Large intestine (tissue), 3 donors: ENCODE measurements around the gene HLA-DMB. TPM values are rescaled to one million over a fixed set of nuclear protein-coding genes. Genes with fewer than 3 reads are reported as not detected.
A peak's percentile ranks its signal among the peaks of the same experiment; 100 is the strongest.
"Not testable (repeated sequence)": the region's sequence is repeated elsewhere in the genome, so short reads cannot be mapped to it uniquely, and the experiment has no call there.

Experiments
- DNase-seq, 2 donors: peaks; one replicate each; pipeline versions ENCODE4 v3.0.0 to v3.0.0-alpha.2; 2013
- H3K27ac ChIP-seq: one replicate; pipeline ENCODE4 v1.5.1; 2013; ENCODE audit warnings: low read length
- H3K27me3 ChIP-seq: 2 replicates; pipeline ENCODE4 v1.6.1; 2013; ENCODE audit warnings: low read length; ENCODE audit not compliant: control insufficient read depth, insufficient read depth
- H3K36me3 ChIP-seq: 2 replicates; pipeline ENCODE4 v1.6.1; 2013; ENCODE audit warnings: low read length; ENCODE audit not compliant: control insufficient read depth, insufficient read depth
- H3K4me1 ChIP-seq: one replicate; pipeline ENCODE4 v1.6.1; 2013; ENCODE audit warnings: low read length; ENCODE audit not compliant: control insufficient read depth, insufficient read depth
- H3K4me3 ChIP-seq: one replicate; pipeline ENCODE4 v1.5.1; 2013; ENCODE audit warnings: low read length
- H3K9me3 ChIP-seq: one replicate; pipeline ENCODE4 v1.6.1; 2013; ENCODE audit warnings: mild to moderate bottlenecking, low read depth, low read length, moderate library complexity; ENCODE audit not compliant: control insufficient read depth
- WGBS: methylation state at CpG from one replicate; pipeline ENCODE4 v1.1.5; 2013; ENCODE audit warnings: low lambda C conversion rate; ENCODE audit not compliant: insufficient coverage; 5-methylcytosine and 5-hydroxymethylcytosine counted together
- polyA plus RNA-seq: library from polyadenylated mRNA; unstranded; fragments of 120-200 nt; gene quantifications from one replicate; pipeline ENCODE4 v1.2.1, GENCODE V29; 2013

The HLA-DMB gene
- polyA plus RNA-seq, 1 donor = 23.9 TPM

- H3K4me3 ChIP-seq = no peak overlapping the region
- no peak overlapping the region for H3K27ac ChIP-seq
- no peaks in the 10 kb centered on the region for H3K27me3 ChIP-seq
- DNase-seq = no peak
- H3K4me1 ChIP-seq = no peaks in the 10 kb centered on the region
- no peaks in the 10 kb centered on the region for H3K9me3 ChIP-seq
- no peaks in the 10 kb centered on the region for H3K36me3 ChIP-seq
- no CpG with 5 or more reads among the region's 9 CpGs for WGBS
These were observed 8.3 kb upstream of the HLA-DMB start for GRCh38 chr6:32949113-32949512.

GRCh38 chr6:32947552-32948465, 7.0 kb upstream of the HLA-DMB start:
- no peaks in the 10 kb centered on the region for H3K36me3 ChIP-seq
- no peaks in the 10 kb centered on the region for H3K9me3 ChIP-seq
- peak; percentile 57 to 63 for DNase-seq
- H3K4me1 ChIP-seq = no peaks in the 10 kb centered on the region
- no peaks in the 10 kb centered on the region for H3K27me3 ChIP-seq
- no peak overlapping the region for H3K4me3 ChIP-seq
- WGBS = 60% methylated on average over 1 of the region's 11 CpGs
- no peak overlapping the region for H3K27ac ChIP-seq

- Histone ChIP-seq H3K36me3 (no peaks in the 10 kb centered on the region), H3K9me3 (no peaks in the 10 kb centered on the region), H3K27ac (no peak overlapping the region), H3K27me3 (no peaks in the 10 kb centered on the region), H3K4me1 (no peaks in the 10 kb centered on the region), H3K4me3 (no peak overlapping the region)
- DNase-seq = no peak
These were observed 6.1 kb upstream of the HLA-DMB start for GRCh38 chr6:32946893-32947292.

- no peaks in the 10 kb centered on the region for H3K9me3 ChIP-seq
- H3K4me1 ChIP-seq = no peaks in the 10 kb centered on the region
- H3K27me3 ChIP-seq = no peaks in the 10 kb centered on the region
- no peak overlapping the region for H3K4me3 ChIP-seq
- no peak overlapping the region for H3K27ac ChIP-seq
- H3K36me3 ChIP-seq = no peaks in the 10 kb centered on the region
- DNase-seq = no peak
These were observed 5.1 kb upstream of the HLA-DMB start for GRCh38 chr6:32945953-32946352.

GRCh38 chr6:32945108-32945760, 4.4 kb upstream of the HLA-DMB start:
- Histone ChIP-seq H3K27me3 (no peaks in the 10 kb centered on the region), H3K9me3 (no peaks in the 10 kb centered on the region), H3K4me3 (no peak overlapping the region), H3K27ac (peak overlapping the region; percentile 21), H3K36me3 (no peaks in the 10 kb centered on the region), H3K4me1 (no peaks in the 10 kb centered on the region)
- DNase-seq = no peak
- 68% methylated on average over 4 of the region's 9 CpGs for WGBS

GRCh38 chr6:32943864-32944649, 3.2 kb upstream of the HLA-DMB start:
- no peak overlapping the region for H3K4me3 ChIP-seq
- no peak for DNase-seq
- H3K4me1 ChIP-seq = no peaks in the 10 kb centered on the region
- H3K27ac ChIP-seq = no peak overlapping the region
- H3K9me3 ChIP-seq = no peaks in the 10 kb centered on the region
- WGBS = 83% methylated on average over 1 of the region's 4 CpGs
- H3K27me3 ChIP-seq = peaks cover 1% of the 10 kb centered on the region
- H3K36me3 ChIP-seq = no peaks in the 10 kb centered on the region

- not testable (repeated sequence) for H3K4me1 ChIP-seq, DNase-seq, H3K27ac ChIP-seq, H3K36me3 ChIP-seq, H3K9me3 ChIP-seq, H3K4me3 ChIP-seq
- 95% methylated on average over 8 of the region's 9 CpGs for WGBS
- H3K27me3 ChIP-seq = peaks cover 13% of the 10 kb centered on the region
These were observed 1.8 kb upstream of the HLA-DMB start for GRCh38 chr6:32942555-32943123.

GRCh38 chr6:32941214-32941768, 463 bp upstream of the HLA-DMB start:
- peaks cover 23% of the 10 kb centered on the region for H3K27me3 ChIP-seq
- no peaks in the 10 kb centered on the region for H3K4me1 ChIP-seq
- no peak overlapping the region for H3K4me3 ChIP-seq
- H3K36me3 ChIP-seq = no peaks in the 10 kb centered on the region
- no CpG with 5 or more reads among the region's 7 CpGs for WGBS
- DNase-seq = no peak
- H3K9me3 ChIP-seq = no peaks in the 10 kb centered on the region
- peak overlapping the region; percentile 41 for H3K27ac ChIP-seq

- H3K27ac ChIP-seq = no peak overlapping the region
- 85% methylated on average over 2 of the region's 7 CpGs for WGBS
These were observed 2.3 kb downstream of the HLA-DMB start for GRCh38 chr6:32938494-32938893.

GRCh38 chr6:32937230-32937633, 3.6 kb downstream of the HLA-DMB start:
- H3K27ac ChIP-seq = no peak overlapping the region
- H3K27me3 ChIP-seq = peaks cover 37% of the 10 kb centered on the region
- no peaks in the 10 kb centered on the region for H3K4me1 ChIP-seq
- H3K4me3 ChIP-seq = no peak overlapping the region
- H3K9me3 ChIP-seq = no peaks in the 10 kb centered on the region
- DNase-seq = no peak
- no peaks in the 10 kb centered on the region for H3K36me3 ChIP-seq
- WGBS = 86% methylated on average over 3 of the region's 8 CpGs

More at GRCh38 chr6:32938494-32938893, 2.3 kb downstream of the HLA-DMB start:
- Histone ChIP-seq H3K27me3 (peaks cover 37% of the 10 kb centered on the region), H3K9me3 (no peaks in the 10 kb centered on the region), H3K4me1 (no peaks in the 10 kb centered on the region), H3K4me3 (no peak overlapping the region), H3K36me3 (no peaks in the 10 kb centered on the region)
- DNase-seq = no peak
